SK-N-MC (cell line): Measurements from ENCODE around the gene DLL4.

ENCODE experiments used
- EZH2 ChIP-seq: fragments of 200-600 bp; sonication (generic); IDR thresholded peaks from one replicate; pipeline ENCODE4 v1.6.1; 2017; ENCODE audit warnings: antibody characterized with exemption
- POLR2AphosphoS5 ChIP-seq: IDR thresholded peaks from 2 replicates; pipeline ENCODE4 v1.6.1; 2012; ENCODE audit warnings: mild to moderate bottlenecking, low read depth, low read length, borderline replicate concordance

DNA sequence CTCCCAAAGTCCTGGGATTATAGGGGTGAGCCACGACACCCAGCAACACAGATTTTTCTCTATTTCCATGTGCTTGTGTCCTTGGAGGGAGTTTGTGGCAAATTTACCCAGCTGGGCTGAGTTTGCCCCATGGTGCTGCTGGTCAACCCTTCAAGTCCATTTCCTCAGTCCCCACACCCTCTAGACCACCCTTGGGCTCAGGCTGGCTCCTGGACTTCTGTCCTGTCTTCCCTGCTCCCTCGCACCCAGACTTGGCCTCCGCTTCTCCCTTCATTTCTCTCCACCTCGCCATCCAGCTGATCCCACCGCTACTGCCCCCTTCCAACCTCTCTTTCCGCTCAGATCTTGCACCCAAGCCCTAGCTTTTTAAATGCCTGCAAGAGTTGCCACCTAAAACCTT lies 47.8 kb upstream of the DLL4 start:
- no peak for TF ChIP-seq EZH2
- TF ChIP-seq POLR2AphosphoS5, result no peak
